ENCODE data around the gene LIN7A.

LIN7A gene

DNA sequence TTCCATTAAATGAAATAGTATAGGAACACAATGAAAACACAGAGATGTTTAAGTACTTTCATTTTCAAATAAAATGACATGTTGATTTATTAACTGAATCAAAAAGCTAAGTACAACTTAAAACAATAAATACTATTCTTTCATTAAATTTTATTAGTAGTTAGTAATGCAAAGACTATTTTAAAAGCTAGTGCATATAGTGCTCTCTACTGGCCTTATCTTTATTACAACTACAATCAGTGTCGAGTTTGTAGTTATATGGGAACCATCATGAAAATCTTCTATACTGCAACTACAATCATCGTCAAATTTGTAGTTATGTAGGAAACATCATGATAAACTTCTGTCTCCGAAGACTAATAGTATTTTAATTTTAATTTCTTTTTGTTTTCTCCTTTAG, 8.9 kb upstream of the LIN7A start:
- peak; percentile 23; the same call in 1 of the 2 replicates for TF ChIP-seq RAD21 (IDR thresholded peaks at IDR 0.05; ENCODE audit: low read depth)
- TF ChIP-seq CREB1 (IDR thresholded peaks at IDR 0.05; ENCODE audit: low read depth), result no peak

DNA sequence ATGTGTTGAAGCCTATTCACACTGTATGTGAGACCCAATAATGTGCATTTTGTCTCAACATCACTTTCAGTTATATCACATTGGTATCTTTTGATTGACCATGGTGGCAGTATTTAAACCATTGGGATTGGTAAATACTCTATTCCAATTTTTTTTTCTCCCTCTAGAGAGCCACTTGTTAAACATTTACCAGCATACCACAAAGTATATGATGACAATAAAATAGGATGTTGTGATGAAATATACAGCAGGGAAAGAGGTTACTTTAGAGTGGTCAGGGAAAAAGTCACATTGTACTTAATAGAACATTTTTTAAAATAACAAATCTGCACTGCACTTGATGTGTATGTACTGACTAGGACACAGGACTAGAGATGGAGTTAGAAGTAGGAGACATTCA, 5.6 kb upstream of the LIN7A start:
- TF ChIP-seq TAF1 (IDR thresholded peaks at IDR 0.05; ENCODE audit: low read depth) (no peak), TCF12 (IDR thresholded peaks at IDR 0.05; ENCODE audit: low read depth) (no peak), YY1 (IDR thresholded peaks at IDR 0.05; ENCODE audit: low read depth) (no peak), ZBTB7A (IDR thresholded peaks at IDR 0.05; ENCODE audit: low read depth) (no peak), NFIC (IDR thresholded peaks at IDR 0.05) (no peak), EGR1 (IDR thresholded peaks at IDR 0.05) (no peak), CEBPB (IDR thresholded peaks at IDR 0.05) (no peak), FOXM1 (IDR thresholded peaks at IDR 0.05; ENCODE audit: borderline replicate concordance, low read depth) (no peak), EP300 (IDR thresholded peaks at IDR 0.05; ENCODE audit: borderline replicate concordance) (no peak), RAD21 (IDR thresholded peaks at IDR 0.05; ENCODE audit: low read depth) (no peak)
- TF ChIP-seq, protein P1, sequence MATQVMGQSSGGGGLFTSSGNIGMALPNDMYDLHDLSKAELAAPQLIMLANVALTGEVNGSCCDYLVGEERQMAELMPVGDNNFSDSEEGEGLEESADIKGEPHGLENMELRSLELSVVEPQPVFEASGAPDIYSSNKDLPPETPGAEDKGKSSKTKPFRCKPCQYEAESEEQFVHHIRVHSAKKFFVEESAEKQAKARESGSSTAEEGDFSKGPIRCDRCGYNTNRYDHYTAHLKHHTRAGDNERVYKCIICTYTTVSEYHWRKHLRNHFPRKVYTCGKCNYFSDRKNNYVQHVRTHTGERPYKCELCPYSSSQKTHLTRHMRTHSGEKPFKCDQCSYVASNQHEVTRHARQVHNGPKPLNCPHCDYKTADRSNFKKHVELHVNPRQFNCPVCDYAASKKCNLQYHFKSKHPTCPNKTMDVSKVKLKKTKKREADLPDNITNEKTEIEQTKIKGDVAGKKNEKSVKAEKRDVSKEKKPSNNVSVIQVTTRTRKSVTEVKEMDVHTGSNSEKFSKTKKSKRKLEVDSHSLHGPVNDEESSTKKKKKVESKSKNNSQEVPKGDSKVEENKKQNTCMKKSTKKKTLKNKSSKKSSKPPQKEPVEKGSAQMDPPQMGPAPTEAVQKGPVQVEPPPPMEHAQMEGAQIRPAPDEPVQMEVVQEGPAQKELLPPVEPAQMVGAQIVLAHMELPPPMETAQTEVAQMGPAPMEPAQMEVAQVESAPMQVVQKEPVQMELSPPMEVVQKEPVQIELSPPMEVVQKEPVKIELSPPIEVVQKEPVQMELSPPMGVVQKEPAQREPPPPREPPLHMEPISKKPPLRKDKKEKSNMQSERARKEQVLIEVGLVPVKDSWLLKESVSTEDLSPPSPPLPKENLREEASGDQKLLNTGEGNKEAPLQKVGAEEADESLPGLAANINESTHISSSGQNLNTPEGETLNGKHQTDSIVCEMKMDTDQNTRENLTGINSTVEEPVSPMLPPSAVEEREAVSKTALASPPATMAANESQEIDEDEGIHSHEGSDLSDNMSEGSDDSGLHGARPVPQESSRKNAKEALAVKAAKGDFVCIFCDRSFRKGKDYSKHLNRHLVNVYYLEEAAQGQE (IDR thresholded peaks at IDR 0.05; ENCODE audit: low read depth), result no peak
- TF ChIP-seq, protein P2, sequence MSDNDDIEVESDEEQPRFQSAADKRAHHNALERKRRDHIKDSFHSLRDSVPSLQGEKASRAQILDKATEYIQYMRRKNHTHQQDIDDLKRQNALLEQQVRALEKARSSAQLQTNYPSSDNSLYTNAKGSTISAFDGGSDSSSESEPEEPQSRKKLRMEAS (IDR thresholded peaks at IDR 0.05), result no peak
- TF ChIP-seq, protein P3, sequence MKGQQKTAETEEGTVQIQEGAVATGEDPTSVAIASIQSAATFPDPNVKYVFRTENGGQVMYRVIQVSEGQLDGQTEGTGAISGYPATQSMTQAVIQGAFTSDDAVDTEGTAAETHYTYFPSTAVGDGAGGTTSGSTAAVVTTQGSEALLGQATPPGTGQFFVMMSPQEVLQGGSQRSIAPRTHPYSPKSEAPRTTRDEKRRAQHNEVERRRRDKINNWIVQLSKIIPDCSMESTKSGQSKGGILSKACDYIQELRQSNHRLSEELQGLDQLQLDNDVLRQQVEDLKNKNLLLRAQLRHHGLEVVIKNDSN (IDR thresholded peaks at IDR 0.05), result no peak

DNA sequence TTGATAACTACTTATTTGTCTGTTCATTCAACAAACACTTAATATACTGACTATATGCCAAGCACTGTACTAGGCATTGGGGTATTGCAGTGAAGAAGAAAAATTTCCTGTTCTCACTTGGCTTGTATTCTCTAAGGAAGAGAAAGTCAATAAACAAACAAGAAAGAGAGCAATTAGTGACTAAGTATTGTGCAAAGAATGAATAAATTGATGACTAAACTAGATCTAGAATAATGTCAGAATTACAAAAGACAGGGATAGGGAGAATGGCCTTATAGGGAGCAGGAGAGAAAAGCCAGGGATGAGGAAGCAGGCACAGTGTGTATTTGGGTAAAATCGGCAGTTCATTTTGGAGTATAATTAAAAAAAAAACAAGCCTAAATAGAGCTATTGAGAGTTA, 4.2 kb upstream of the LIN7A start:
- no peak for TF ChIP-seq EP300 (IDR thresholded peaks at IDR 0.05; ENCODE audit: borderline replicate concordance)
- no peak for TF ChIP-seq TEAD4 (IDR thresholded peaks at IDR 0.05)
- no peak for TF ChIP-seq FOXM1 (IDR thresholded peaks at IDR 0.05; ENCODE audit: borderline replicate concordance, low read depth)
- TF ChIP-seq YY1 (IDR thresholded peaks at IDR 0.05; ENCODE audit: low read depth), result no peak

DNA sequence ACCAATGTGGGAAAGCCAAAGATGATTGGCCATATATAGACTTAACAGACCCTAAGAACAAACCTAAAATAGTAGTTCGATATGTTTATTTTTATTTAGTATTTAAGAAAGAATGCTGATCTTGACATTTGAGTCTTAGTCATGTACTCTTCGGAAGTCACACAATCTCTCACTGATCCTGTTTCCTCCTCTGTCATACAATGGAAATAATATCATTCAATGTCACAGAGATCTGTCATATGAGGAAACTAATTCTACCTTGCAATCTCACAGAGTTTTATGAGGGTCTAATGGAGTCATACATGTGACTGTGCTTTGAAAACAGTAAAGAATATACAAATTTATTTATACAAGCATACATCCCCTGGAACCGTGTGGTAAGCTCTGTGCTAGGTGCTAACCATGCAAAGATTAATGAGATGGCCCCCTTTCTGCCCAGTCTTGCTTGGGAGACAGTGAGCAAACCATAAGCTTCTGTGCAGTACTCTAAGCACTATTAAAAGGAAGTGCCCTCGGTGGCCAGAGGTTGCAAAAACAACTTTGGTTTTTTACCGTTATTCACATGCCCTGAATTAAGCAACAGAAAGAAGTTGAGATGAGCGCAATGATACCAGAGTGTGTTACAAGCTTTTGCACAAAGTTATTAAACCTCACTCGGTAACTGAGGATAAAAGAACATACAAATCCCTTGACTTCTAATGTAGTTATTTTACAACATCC, 1.7 kb upstream of the LIN7A start:
- TF ChIP-seq CEBPB (IDR thresholded peaks at IDR 0.05) (no peak), ZBTB7A (IDR thresholded peaks at IDR 0.05; ENCODE audit: low read depth) (no peak)

DNA sequence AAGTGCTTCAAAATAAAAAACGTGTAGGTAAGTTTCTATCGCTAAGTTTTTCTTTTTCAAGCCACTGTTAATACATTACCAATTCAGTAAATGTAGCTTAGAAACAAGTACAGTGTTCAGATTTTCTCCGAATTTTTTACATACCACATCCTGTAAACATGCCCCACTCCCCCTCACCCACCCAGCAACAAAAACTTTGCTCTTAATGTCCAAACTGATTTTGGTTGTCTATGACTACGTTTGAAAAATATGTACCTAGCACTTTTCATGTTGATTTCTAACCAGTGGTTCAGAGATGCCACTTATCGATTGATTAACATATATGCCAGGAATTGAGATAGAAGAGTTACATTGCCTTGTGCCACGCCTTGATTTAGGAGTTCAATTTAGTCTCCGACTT, 663 bp upstream of the LIN7A start:
- TF ChIP-seq EGR1 (IDR thresholded peaks at IDR 0.05) (no peak), TCF12 (IDR thresholded peaks at IDR 0.05; ENCODE audit: low read depth) (no peak), TEAD4 (IDR thresholded peaks at IDR 0.05) (no peak), FOXM1 (IDR thresholded peaks at IDR 0.05; ENCODE audit: borderline replicate concordance, low read depth) (no peak), YY1 (IDR thresholded peaks at IDR 0.05; ENCODE audit: low read depth) (no peak), EP300 (IDR thresholded peaks at IDR 0.05; ENCODE audit: borderline replicate concordance) (no peak), TAF1 (IDR thresholded peaks at IDR 0.05; ENCODE audit: low read depth) (no peak), CREB1 (IDR thresholded peaks at IDR 0.05; ENCODE audit: low read depth) (no peak), ZBTB7A (IDR thresholded peaks at IDR 0.05; ENCODE audit: low read depth) (no peak), NFIC (IDR thresholded peaks at IDR 0.05) (no peak), CEBPB (IDR thresholded peaks at IDR 0.05) (no peak), RAD21 (IDR thresholded peaks at IDR 0.05; ENCODE audit: low read depth) (no peak)
- TF ChIP-seq, protein P1 (IDR thresholded peaks at IDR 0.05; ENCODE audit: low read depth), result no peak
- TF ChIP-seq, protein P3 (IDR thresholded peaks at IDR 0.05), result no peak
- TF ChIP-seq, protein P2 (IDR thresholded peaks at IDR 0.05), result no peak

DNA sequence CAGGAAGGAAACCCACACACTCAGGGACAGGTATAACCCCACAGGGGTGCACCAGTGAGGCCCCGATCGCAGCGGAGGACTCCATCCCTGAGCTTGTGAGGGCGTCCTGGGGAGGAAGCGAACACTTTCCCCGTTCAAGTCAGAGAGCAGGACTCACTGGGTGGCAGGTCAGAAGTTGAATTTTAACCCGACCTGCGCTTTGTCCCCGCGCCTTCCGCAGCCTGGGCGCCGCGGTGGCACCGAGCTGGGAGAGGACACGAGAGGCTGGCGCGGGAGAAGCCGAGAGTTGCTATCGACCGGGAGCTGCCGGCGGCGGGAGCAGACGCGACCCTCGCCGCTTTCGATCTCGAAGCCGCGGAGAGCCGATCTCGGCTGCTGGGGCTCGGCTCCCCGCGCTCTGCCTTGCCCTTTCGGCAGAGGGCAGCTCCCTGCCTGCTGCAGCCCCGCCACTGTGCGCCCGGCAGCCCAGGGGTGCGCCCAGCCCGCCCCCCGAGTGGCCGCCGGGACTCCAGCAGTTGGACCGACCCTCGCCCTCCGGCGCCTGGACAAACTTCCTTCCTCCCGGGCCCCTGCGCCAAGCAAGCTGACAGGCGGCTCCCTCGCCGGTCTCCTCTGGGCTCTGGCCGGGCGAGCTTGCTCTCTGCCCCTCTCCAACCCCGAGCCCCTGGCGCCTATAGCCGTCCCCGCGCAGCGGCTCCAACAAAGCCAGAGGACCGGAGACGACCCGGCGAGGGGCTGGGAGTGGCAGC, 918 bp downstream of the LIN7A start:
- TF ChIP-seq CEBPB (IDR thresholded peaks at IDR 0.05) (no peak), EGR1 (IDR thresholded peaks at IDR 0.05) (no peak), YY1 (IDR thresholded peaks at IDR 0.05; ENCODE audit: low read depth) (no peak), TAF1 (IDR thresholded peaks at IDR 0.05; ENCODE audit: low read depth) (no peak), FOXM1 (IDR thresholded peaks at IDR 0.05; ENCODE audit: borderline replicate concordance, low read depth) (no peak), TEAD4 (IDR thresholded peaks at IDR 0.05) (no peak), TCF12 (IDR thresholded peaks at IDR 0.05; ENCODE audit: low read depth) (no peak), EP300 (IDR thresholded peaks at IDR 0.05; ENCODE audit: borderline replicate concordance) (no peak)
- TF ChIP-seq, protein P2 (IDR thresholded peaks at IDR 0.05), result peak; percentile 36; the same call in 1 of the 2 replicates
